ENCODE measurements around the gene ZMIZ1.

The ZMIZ1 gene

DNA sequence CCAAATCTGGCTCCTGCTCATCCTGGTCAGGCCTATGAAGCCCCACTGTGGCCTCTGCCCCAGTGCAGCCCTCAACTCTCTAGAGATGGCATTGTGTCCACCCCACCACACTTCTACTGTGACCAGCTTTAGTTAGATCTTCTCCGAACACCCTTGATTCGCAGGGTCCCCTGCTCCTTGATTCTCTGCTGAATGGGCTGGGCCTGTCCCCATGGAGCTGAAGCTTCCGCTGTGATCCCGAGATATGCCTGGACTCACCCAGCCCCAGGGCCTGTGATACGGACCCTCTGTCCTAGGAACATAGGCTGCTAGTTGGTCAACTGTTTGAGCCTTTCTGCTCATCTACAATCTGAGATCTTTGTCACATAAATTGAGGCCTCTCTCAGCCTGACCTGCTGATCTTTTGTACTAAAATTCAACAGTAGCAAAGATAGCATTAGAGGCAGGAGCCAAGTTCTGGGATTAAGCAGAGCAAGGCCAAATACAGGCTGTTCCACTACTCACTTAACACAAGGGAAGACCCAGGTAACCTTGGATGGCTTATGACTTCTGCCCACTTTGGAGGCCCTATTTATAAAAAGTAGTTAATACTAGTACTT lies 272.0 kb downstream of the ZMIZ1 start:
- DNase-seq (ENCODE audit: low read depth in 2 of 2) = no peak
- TF ChIP-seq, protein P1, sequence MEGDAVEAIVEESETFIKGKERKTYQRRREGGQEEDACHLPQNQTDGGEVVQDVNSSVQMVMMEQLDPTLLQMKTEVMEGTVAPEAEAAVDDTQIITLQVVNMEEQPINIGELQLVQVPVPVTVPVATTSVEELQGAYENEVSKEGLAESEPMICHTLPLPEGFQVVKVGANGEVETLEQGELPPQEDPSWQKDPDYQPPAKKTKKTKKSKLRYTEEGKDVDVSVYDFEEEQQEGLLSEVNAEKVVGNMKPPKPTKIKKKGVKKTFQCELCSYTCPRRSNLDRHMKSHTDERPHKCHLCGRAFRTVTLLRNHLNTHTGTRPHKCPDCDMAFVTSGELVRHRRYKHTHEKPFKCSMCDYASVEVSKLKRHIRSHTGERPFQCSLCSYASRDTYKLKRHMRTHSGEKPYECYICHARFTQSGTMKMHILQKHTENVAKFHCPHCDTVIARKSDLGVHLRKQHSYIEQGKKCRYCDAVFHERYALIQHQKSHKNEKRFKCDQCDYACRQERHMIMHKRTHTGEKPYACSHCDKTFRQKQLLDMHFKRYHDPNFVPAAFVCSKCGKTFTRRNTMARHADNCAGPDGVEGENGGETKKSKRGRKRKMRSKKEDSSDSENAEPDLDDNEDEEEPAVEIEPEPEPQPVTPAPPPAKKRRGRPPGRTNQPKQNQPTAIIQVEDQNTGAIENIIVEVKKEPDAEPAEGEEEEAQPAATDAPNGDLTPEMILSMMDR (IDR thresholded peaks at IDR 0.05; ENCODE audit: low read depth, low read length) = no peak
- no peak overlapping the region for H3K4me3 ChIP-seq (replicated peaks in 1 of 2; ENCODE audit: low read depth in 2 of 2, low read length in 2 of 2)

DNA sequence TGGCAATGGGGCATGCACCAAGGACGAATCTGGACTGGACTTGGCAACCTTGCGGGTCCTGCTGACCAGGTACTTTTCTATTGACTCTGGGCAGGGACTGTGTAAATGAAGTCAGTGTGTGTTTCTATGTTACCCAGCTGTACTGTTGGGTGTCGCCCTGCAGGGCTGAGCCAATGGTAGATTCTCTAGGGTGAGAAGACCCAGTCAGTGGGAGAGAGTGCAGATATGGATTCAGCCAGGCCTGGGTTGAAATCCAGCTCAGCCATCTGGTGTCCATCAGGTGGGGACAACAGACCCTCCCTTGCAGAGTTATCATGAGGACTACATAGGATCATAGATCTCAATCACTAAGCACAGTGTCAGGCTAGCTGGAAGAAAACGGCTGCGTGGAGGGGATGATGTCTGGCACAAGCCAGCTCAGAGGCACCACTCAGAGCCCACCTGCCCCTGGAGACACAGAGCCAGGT lies 273.6 kb downstream of the ZMIZ1 start:
- DNase-seq (ENCODE audit: low read depth in 2 of 2) = no peak
- H3K4me3 ChIP-seq (replicated peaks in 1 of 2; ENCODE audit: low read depth in 2 of 2, low read length in 2 of 2) = no peak overlapping the region
- TF ChIP-seq, protein P1 (IDR thresholded peaks at IDR 0.05; ENCODE audit: low read depth, low read length) = no peak

DNA sequence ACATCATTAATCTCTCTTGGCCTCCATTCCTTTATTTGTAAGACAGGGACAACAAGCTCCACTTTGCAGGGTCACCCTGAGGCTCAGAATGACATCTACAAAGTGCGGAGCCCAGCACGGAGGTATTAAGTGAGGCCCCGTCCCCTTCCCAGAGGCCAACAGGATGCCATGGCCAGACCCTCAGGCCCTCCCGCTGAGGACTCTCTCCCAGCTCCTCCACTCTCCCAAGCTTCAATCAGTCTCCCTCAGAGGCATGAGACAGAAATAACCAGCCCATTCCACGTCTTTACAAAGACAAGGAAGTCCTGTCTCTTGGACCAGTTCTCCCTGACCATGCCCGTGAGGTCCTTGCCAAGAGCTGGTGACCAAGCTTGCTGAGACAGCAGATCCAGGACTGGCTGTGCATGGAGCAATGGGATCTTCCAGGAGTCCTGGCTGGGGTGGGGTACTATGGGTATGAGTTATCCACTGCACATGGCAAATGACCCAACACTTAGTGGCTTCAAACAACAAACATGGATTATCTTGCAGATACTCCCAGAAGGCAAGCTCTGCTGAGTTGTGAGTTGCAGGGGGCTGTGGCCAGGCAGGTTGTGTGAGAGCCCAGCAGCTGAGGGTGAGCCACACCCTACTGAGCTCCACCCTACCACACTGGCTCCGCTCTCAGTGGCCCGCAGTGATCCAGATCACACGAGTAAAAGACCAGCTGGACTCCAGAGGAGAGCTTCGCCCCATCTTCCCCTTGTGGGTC lies 274.2 kb downstream of the ZMIZ1 start:
- TF ChIP-seq, protein P1 (IDR thresholded peaks at IDR 0.05; ENCODE audit: low read depth, low read length) = no peak
- no peak for DNase-seq (ENCODE audit: low read depth in 2 of 2)
- no peak overlapping the region for H3K4me3 ChIP-seq (replicated peaks in 1 of 2; ENCODE audit: low read depth in 2 of 2, low read length in 2 of 2)

DNA sequence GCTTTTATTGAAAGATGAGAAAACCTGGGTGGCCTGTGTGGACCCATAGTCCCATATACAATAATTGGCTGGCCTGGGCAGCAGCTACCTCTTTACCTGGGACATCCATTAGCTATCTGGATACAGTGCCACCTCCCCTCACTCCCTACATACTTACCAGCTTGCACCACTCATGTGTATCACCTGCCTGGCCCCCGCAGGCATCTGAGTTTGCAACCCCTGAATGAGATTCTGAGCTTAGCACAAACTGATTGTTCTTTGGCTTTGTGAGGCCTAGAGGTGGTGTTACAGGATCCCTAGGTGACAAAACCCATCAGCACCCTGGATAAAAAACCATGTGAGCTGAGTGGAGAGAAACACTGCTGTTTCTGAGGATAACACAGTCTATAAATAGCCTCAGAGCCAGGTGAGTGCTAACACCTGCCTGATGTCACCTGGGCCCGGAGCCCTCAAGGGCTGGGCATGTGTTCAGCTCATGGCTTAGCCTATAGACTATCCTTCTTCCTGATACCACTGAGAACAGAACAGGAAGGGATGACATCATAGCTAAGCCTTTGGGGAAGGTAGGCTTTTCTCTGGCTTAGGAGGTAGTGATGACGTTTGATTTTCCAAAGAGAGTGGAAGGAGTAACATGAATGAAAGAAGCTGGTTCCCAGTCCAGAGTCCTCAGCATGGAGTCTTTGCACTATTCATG lies 275.9 kb downstream of the ZMIZ1 start:
- TF ChIP-seq, protein P1 (IDR thresholded peaks at IDR 0.05; ENCODE audit: low read depth, low read length) = no peak

DNA sequence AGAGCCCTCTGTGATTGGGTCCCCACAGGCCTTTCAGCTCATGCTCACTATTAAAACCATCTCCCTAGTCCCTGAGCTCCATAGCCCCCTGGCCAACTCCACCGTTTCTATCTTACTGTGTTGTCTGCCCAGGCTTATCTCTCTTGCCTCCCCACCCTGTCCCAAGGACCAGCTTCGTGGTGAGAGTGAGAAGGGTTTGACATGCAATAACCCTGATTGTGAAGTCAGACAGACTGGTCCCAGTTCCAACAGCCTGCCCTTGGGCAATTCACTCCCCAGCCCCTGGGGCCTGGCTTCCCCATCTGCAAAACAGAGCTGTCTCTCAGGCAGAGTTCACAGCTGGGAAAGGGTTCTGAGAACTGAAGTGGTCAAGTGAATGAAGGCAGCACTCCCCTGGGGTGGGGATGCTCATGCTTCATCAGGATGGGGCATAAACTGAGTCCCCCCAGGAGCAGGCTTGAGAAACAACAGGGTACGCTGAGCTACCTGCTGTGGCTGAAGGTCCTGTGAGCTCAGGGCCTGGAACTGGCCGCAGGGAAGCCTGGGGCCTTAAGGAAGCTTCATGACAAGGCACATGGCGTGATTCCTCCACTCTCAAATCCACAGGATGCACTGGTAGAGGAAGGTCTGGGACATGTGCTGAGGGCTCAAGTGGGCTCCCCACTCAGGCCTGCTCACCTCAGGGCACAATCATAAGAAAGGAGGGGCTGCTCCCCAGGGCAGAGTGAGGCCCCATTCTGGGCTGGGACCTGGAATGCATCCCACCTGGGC lies 276.7 kb downstream of the ZMIZ1 start:
- DNase-seq (ENCODE audit: low read depth in 2 of 2) = peak in 1 of 2 donors; percentile 29
- TF ChIP-seq, protein P1 (IDR thresholded peaks at IDR 0.05; ENCODE audit: low read depth, low read length) = no peak
- no peak overlapping the region for H3K4me3 ChIP-seq (replicated peaks in 1 of 2; ENCODE audit: low read depth in 2 of 2, low read length in 2 of 2)

More for the DNA sequence above, 275.9 kb downstream of the ZMIZ1 start:
- no peak overlapping the region for H3K4me3 ChIP-seq (replicated peaks in 1 of 2; ENCODE audit: low read depth in 2 of 2, low read length in 2 of 2)
- DNase-seq (ENCODE audit: low read depth in 2 of 2) = no peak

DNA sequence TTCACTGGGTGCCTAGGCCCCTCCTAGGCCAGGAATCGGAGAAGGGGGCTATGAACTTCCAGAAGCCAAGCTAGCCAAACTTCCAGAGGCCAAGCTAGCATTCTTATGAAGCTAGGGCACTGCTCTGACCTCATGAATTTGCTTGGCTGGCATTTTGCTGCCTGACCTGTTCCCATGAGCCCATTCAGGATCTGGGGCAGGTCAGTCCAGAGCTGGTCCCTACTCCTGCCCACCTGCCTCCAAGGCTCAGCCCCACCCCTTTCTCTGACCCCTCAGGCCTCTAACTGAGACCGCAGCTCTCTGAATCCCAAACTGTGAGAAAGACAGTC lies 277.2 kb downstream of the ZMIZ1 start:
- TF ChIP-seq, protein P1 (IDR thresholded peaks at IDR 0.05; ENCODE audit: low read depth, low read length) = no peak
- H3K4me3 ChIP-seq (replicated peaks in 1 of 2; ENCODE audit: low read depth in 2 of 2, low read length in 2 of 2) = no peak overlapping the region
- no peak for DNase-seq (ENCODE audit: low read depth in 2 of 2)

All from cardiac fibroblast (primary cell).